MM.1S (cell line): ENCODE data around the gene SNX1.

ENCODE experiments used
- CTCF ChIP-seq: fragments of 300-600 bp; sonication (generic); IDR thresholded peaks from 2 replicates; pipeline ENCODE4 v1.5.1; 2016; ENCODE audit warnings: antibody characterized with exemption, low read length, mixed read lengths
- EZH2 ChIP-seq: fragments of 300-600 bp; sonication (generic); optimal IDR thresholded peaks from 2 replicates; pipeline ENCODE3; 2017; ENCODE audit warnings: low read depth, mild to moderate bottlenecking, antibody characterized with exemption, low read length, mixed read lengths

- TF ChIP-seq CTCF (no peak), EZH2 (no peak)
Measured at GRCh38 chr15:64161688-64162477, 66.1 kb downstream of the SNX1 start.
